NCI-H2196 treated with DMSO at 0.1 percent for 48 hours (cell line): ENCODE measurements around the gene MRPL54.
"Not testable (repeated sequence)": the region's sequence is repeated elsewhere in the genome, so short reads cannot be mapped to it uniquely, and the experiment has no call there.

Experiments
- DNase-seq: peaks from one replicate; lab custom pipeline; 2025; ENCODE audit not compliant: unreplicated experiment; lab: John Stamatoyannopoulos, UW

The MRPL54 gene

GRCh38 chr19:3808420-3809143 is 46.1 kb downstream of the MRPL54 start:
- DNase-seq, result no peak

GRCh38 chr19:3809881-3810707 is 47.6 kb downstream of the MRPL54 start:
- DNase-seq, result no peak

GRCh38 chr19:3810708-3811355 is 48.4 kb downstream of the MRPL54 start:
- DNase-seq, result no peak

GRCh38 chr19:3813473-3814392 is 51.3 kb downstream of the MRPL54 start:
- DNase-seq, result no peak

GRCh38 chr19:3814648-3815047 is 52.2 kb downstream of the MRPL54 start:
- no peak for DNase-seq

- not testable (repeated sequence) for DNase-seq
These were observed 53.7 kb downstream of the MRPL54 start for GRCh38 chr19:3816148-3816547.

- DNase-seq, result no peak
These were observed 54.2 kb downstream of the MRPL54 start for GRCh38 chr19:3816566-3817218.
